Progenitor cell of endocrine pancreas (in vitro differentiated cells): ENCODE measurements around the gene DUS1L. TPM values are rescaled to one million over a fixed set of nuclear protein-coding genes. Genes with fewer than 3 reads are reported as not detected.

ENCODE experiments used
- DNase-seq: peaks from one replicate; pipeline ENCODE4 v3.0.0; 2021; ENCODE audit warnings: low spot score; ENCODE audit not compliant: unreplicated experiment
- H3K27ac Mint-ChIP-seq: 2 replicates; pipeline ENCODE4 v1.8.0; 2021; ENCODE audit warnings: mild to moderate bottlenecking, moderate library complexity, mixed read lengths
- H3K27me3 Mint-ChIP-seq: 2 replicates; pipeline ENCODE4 v1.8.0; 2021; ENCODE audit warnings: mixed read lengths
- H3K36me3 Mint-ChIP-seq: 2 replicates; pipeline ENCODE4 v1.8.0; 2022; ENCODE audit warnings: mixed read lengths; ENCODE audit not compliant: insufficient read depth
- H3K4me1 Mint-ChIP-seq: 2 replicates; pipeline ENCODE4 v1.8.0; 2021; ENCODE audit warnings: low read depth, mixed read lengths
- H3K4me3 Mint-ChIP-seq: 2 replicates; pipeline ENCODE4 v1.8.0; 2021; ENCODE audit warnings: low read depth, mild to moderate bottlenecking, moderate library complexity, mixed read lengths
- H3K9me3 Mint-ChIP-seq: 2 replicates; pipeline ENCODE4 v1.8.0; 2021; ENCODE audit warnings: low read depth, mixed read lengths
- CTCF ChIP-seq: fragments of 200-600 bp; sonication (generic); IDR thresholded peaks from one replicate; pipeline ENCODE4 v1.5.0; 2021; ENCODE audit warnings: antibody characterized with exemption, mild to moderate bottlenecking; ENCODE audit not compliant: unreplicated experiment
- total RNA-seq: library from RNA; stranded (reverse); gene quantifications from 2 replicates; pipeline ENCODE4 v1.2.1, GENCODE V29; 2021

Gene DUS1L
- total RNA-seq, 1 donor from 2014 or later, result 93.8 TPM

- H3K27me3 Mint-ChIP-seq, result no peaks in the 10 kb centered on the region
- no peak for TF ChIP-seq CTCF
- no peaks in the 10 kb centered on the region for H3K36me3 Mint-ChIP-seq
- no peak for DNase-seq
- H3K4me1 Mint-ChIP-seq, result peaks cover 1% of the 10 kb centered on the region
- no peaks in the 10 kb centered on the region for H3K9me3 Mint-ChIP-seq
- no peak overlapping the region for H3K27ac Mint-ChIP-seq
- no peak overlapping the region for H3K4me3 Mint-ChIP-seq
Observed at GRCh38 chr17:82092995-82093751, 27.6 kb upstream of the DUS1L start.

DNA sequence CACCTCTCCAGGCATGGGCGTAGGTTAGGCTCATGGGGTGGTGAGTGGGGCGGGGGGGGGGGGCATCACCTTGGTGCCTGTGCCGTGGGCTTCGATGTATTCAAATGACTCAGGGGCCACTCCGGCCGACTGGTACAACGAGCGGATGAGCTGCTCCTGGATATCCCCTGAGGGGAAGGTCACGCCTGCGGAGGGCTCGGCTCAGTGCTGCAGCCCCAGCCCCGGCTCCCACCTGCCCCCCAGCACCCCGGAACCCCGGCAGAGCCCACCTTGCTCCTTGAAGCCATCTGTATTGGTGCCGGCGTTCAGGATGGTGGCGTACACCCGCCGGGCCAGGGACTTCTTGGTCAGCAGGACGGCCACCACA lies 27.0 kb upstream of the DUS1L start:
- Mint-ChIP-seq H3K27ac (no peak overlapping the region), H3K36me3 (no peaks in the 10 kb centered on the region), H3K4me1 (peaks cover 1% of the 10 kb centered on the region), H3K27me3 (no peaks in the 10 kb centered on the region), H3K4me3 (no peak overlapping the region), H3K9me3 (no peaks in the 10 kb centered on the region)
- no peak for DNase-seq
- no peak for TF ChIP-seq CTCF

GRCh38 chr17:82092094-82092586 lies 26.5 kb upstream of the DUS1L start:
- H3K36me3 Mint-ChIP-seq, result no peaks in the 10 kb centered on the region
- DNase-seq, result no peak
- H3K9me3 Mint-ChIP-seq, result no peaks in the 10 kb centered on the region
- no peak overlapping the region for H3K27ac Mint-ChIP-seq
- no peaks in the 10 kb centered on the region for H3K27me3 Mint-ChIP-seq
- H3K4me3 Mint-ChIP-seq, result no peak overlapping the region
- peaks cover 1% of the 10 kb centered on the region for H3K4me1 Mint-ChIP-seq
- no peak for TF ChIP-seq CTCF

DNA sequence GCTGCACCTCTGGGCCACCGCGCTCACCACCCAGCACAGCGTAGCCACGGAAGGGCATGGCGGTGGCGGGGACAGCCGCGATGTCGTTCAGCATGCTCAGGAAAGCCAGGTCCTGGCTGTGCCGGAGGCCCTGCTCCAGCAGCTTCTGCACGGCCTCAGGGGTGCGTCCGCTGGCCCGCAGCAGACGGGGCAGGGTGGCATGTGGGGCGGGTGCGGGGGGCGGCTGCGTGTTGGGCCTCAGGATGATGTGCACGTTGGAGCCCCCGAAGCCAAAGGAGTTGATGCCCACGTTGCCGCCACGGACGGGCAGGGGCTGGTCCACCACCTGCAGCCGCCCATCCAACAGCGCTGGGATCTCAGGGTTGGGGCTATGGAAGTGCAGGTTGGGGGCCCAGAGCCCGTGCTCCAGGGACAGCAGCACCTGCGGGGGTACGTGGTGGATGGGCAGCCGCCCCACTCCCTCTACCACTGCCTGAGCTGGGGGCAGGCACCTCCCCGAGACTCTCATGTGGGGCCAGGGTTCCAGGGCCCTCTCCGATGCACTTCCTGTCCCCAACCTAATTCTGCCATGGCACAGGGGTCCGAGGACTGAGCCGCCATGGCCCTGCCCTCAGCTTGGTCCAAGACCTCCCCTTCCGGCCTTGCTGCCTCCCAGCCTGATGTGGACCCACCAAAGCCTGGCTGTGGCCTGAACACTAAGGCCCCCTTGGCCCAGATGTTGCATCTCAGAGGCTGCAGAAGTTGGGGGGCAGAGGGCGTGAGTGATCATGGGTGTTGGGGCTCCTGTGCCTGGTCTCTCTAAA lies 25.9 kb upstream of the DUS1L start:
- H3K36me3 Mint-ChIP-seq, result no peaks in the 10 kb centered on the region
- H3K4me3 Mint-ChIP-seq, result no peak overlapping the region
- no peaks in the 10 kb centered on the region for H3K27me3 Mint-ChIP-seq
- no peak for DNase-seq
- TF ChIP-seq CTCF, result no peak
- H3K9me3 Mint-ChIP-seq, result no peaks in the 10 kb centered on the region
- H3K27ac Mint-ChIP-seq, result no peak overlapping the region
- peaks cover 1% of the 10 kb centered on the region for H3K4me1 Mint-ChIP-seq

DNA sequence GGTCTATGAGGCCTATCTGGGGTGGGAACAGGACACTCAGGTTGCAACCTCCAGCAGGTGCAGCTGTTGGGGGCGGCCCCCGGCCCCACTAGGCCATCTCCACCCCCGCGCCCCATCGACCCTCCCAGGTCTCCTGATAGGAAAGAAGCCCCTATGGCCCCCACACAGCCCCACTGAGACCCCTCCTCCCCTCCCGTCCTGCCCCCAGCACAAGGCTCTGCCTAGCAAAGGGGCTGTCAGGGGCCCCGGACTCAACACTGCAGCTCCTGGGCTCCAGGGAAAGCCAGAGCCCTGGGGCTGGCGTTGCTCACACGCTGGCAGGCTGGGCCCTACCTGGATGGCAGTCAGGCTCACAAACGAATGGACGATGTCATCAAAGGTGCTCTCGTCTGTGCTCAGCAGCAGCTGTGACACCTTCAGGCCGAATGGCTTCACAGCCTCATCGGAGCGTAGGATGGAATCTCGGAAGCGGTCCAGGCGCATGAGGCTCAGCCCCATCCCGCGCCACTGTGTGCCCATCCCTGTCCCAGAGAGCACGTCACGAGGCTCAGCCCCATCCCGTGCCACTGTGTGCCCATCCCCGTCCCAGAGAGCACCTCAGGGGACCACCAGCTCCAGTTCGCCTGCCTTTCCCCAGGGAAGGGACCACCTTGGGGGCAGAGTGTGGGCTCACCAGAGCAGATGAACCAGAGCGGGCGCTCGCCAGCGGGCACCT lies 25.1 kb upstream of the DUS1L start:
- H3K9me3 Mint-ChIP-seq, result no peaks in the 10 kb centered on the region
- no peaks in the 10 kb centered on the region for H3K27me3 Mint-ChIP-seq
- H3K4me3 Mint-ChIP-seq, result no peak overlapping the region
- no peaks in the 10 kb centered on the region for H3K36me3 Mint-ChIP-seq
- TF ChIP-seq CTCF, result no peak
- no peak overlapping the region for H3K27ac Mint-ChIP-seq
- no peak for DNase-seq
- no peaks in the 10 kb centered on the region for H3K4me1 Mint-ChIP-seq
